GM19351 (cell line): ENCODE results near the gene GDF10.

Experiments used
- ATAC-seq: cut with Tn5 transposase; IDR thresholded peaks from one replicate; pipeline ENCODE4 v1.9.1; 2021; ENCODE audit warnings: mild to moderate bottlenecking, moderate library complexity; ENCODE audit not compliant: unreplicated experiment

GDF10 gene

DNA sequence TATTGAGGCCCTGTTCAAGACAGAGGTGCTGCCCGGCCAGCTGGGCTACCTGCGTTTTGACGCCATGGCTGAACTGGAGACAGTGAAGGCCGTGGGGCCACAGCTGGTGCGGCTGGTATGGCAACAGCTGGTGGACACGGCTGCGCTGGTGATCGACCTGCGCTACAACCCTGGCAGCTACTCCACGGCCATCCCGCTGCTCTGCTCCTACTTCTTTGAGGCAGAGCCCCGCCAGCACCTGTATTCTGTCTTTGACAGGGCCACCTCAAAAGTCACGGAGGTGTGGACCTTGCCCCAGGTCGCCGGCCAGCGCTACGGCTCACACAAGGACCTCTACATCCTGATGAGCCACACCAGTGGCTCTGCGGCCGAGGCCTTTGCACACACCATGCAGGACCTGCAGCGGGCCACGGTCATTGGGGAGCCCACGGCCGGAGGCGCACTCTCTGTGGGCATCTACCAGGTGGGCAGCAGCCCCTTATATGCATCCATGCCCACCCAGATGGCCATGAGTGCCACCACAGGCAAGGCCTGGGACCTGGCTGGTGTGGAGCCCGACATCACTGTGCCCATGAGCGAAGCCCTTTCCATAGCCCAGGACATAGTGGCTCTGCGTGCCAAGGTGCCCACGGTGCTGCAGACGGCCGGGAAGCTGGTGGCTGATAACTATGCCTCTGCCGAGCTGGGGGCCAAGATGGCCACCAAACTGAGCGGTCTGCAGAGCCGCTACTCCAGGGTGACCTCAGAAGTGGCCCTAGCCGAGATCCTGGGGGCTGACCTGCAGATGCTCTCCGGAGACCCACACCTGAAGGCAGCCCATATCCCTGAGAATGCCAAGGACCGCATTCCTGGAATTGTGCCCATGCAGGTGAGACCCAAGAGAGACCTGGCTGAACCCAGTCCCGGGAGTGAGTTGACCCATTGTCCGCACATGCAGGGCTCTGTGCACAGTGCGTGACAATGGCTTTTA lies 51.0 kb downstream of the GDF10 start:
- ATAC-seq = no peak

GRCh38 chr10:47351899-47352815 lies 52.2 kb downstream of the GDF10 start:
- ATAC-seq = no peak

- ATAC-seq = no peak
Observed at GRCh38 chr10:47353351-47353750, 53.4 kb downstream of the GDF10 start.

- no peak for ATAC-seq
Observed at GRCh38 chr10:47354165-47354564, 54.2 kb downstream of the GDF10 start.

DNA sequence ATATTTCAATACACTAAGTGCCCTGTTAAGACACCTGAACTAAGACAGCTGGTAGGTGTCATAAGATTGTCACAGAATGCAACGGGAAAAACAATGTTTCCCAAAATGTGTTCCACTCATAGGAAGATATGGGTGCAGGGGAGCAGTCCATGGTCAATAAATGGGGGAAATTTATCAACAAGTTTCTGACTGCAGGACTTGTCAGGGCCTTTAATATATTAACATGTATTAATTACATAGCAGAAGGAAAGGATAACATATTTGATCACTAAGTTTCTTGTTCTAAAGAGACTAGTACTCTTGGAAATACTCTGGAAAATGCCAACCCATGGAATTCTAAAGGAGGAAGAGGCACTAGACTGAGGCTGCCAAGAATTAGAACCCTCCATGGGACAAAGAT lies 54.9 kb downstream of the GDF10 start:
- ATAC-seq = no peak

DNA sequence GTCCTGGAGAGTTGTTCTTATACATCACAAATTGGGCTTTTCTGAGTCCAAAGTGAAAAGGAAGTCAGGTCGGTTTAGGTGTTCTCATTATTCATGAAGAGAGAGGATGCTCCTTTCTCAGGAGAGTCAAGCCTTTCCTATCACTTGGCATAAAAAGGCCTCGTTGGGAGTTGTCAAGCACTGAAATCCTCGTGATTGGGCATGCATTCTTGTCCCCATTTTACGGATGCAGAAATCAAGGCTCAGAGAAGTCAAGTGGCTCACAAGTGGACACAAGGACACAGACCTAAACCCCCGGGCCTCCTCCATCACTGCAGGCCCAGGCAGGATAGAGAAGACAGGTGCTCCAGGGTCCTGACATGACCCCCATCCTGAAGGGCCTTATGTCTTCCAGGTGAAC lies 56.7 kb downstream of the GDF10 start:
- ATAC-seq = no peak

DNA sequence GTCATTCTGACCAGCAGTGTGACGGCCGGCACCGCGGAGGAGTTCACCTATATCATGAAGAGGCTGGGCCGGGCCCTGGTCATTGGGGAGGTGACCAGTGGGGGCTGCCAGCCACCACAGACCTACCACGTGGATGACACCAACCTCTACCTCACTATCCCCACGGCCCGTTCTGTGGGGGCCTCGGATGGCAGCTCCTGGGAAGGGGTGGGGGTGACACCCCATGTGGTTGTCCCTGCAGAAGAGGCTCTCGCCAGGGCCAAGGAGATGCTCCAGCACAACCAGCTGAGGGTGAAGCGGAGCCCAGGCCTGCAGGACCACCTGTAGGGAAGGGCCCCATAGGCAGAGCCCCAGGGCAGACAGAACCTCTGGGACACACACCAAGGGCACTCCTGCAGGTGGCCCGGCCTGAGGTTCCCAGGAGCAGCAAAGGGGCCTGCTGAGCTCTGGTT lies 57.2 kb downstream of the GDF10 start:
- ATAC-seq = no peak

GRCh38 chr10:47357911-47358310 lies 57.9 kb downstream of the GDF10 start:
- no peak for ATAC-seq

GRCh38 chr10:47358457-47358856 lies 58.5 kb downstream of the GDF10 start:
- no peak for ATAC-seq

DNA sequence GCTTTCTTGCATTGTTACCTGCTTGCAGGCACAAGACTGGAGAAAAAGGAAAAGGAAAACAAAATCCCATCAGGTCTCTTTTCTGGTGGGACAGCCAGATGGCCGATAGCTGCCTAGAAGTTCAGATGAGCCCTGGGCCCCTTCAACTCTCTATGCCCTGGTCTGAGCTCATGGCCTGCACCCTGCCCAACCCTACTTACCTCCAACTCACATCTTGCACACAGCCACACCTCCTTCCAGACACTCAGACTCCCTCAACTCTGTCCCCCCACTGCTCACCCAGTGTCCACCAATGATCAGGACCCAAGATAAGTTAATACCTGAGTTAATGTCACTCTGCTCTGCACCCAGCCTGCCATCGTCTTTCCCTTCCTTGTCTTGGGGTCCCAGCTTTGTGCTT lies 59.1 kb downstream of the GDF10 start:
- ATAC-seq = no peak

DNA sequence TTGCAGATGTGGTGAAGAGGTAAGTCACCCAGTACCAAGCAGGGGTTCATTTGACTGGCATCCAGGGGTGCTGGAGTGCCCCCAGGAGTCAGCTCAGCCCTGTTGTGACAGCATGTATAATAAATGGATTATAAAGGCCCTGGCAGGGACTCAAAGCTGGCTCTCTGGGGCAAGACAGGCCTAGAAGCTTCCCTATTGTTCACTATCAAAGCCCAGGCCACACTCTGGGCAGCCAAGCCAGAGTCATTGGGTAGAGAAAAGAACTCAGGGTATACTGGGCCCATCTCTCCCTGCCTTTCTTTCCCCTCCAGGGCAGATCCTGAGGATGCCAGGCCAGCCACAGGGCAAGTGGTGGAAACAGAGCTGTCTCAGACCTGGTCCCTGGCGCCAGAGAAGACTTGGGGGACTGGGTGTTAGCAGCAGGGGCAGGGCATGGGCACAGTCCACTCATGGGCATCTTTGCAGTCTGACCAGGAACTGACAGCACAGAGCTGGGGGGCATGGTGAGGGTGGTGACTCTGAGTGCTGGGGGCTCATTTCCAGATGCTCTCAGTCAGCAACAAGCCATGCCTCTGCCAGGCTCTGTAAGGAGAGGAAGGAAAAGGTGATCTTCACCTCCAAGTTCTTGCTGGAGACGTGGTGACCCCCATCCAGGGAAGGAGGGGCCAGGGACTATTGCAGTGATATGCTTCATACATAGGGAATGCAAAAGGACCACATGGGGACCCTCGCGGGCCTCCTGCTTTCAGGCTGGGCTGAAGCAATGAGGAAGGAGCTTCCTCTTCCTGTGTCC lies 59.8 kb downstream of the GDF10 start:
- ATAC-seq = no peak

DNA sequence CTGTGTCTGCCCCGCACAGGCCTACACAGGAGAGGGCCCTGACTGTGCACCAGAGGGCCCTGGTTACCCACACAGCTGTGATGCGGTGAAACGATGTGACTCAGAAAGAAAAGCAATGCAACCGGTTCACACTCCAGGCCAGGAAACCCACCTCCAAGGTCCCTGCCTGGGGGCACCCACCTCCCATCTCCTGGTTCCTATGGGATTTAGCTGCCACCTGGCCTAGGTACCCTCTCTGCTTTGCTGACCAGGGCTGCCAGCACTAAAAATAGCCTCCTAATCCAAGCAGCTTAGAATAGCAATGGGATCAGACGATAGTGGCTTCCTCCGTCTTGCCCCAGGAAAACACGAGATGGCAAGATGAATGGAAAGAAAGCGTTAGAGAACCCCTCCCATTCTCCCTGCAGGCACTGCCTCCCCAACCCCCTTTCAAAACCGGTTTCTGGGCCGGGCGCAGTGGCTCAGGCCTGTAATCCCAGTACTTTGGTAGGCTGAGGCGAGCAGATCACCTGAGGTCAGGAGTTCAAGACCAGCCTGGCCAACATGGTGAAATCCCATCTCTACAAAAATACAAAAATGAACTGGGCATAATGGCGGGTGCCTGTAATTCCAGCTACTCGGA lies 60.5 kb downstream of the GDF10 start:
- no peak for ATAC-seq

DNA sequence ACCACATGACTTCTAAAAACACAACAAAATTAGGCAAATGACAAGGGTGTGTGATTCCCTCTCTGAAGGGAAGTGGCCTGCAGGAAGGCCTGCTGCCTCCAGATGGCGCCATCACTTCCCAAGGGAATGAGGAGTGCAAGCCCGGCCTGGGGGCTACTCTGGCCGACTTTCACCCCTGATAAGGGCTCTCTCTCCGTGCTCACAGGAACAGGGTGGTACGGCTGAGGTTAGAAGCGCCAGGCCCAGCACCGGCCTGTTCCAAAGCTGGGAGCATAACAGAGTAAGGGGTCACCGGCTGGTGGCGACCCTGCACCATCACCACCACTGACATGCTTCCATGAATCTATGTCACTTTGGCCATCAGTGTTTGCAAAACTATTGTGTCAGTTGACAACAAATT lies 61.3 kb downstream of the GDF10 start:
- ATAC-seq = no peak

DNA sequence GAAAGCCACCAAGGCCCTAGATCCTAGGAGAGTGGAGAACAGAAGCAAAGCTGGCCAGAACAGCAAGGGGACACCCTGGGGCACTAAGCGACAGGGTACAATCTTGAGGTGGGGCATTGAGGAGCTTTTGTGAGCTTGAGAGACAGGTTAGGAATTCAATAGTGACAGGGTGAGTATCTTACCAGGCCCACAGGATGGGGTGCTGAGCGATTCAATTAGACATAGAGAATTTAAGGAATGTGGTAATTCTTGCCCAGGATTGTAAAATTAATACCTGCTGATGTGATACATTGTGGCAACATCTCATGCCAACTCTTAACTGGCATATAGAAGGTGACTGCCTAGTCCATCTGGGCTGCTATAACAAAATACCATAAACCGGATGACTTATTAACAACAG lies 62.2 kb downstream of the GDF10 start:
- no peak for ATAC-seq
